ENCODE data around the gene SNX1.

The SNX1 gene

GRCh38 chr15:64095795-64096667, at the start of gene SNX1:
Gene SNX1, plus strand, starts transcription at chr15:64095982. Its CDS starts 32 bp downstream, at chr15:64096014.
- no peak for TF ChIP-seq CTCF (IDR thresholded peaks at IDR 0.05; ENCODE audit: low read length, missing control alignments)

GRCh38 chr15:64046421-64047153, 49.2 kb upstream of the SNX1 start, which contains the start of gene DAPK2:
Gene DAPK2, minus strand, starts transcription at chr15:64046485. Its CDS starts 6,224 bp downstream, at chr15:64040261.
- peak; percentile 49 for DNase-seq (ENCODE audit: low read depth)
- peak; percentile 36 for TF ChIP-seq CTCF (IDR thresholded peaks at IDR 0.05; ENCODE audit: low read length, missing control alignments)
- peak within 1 kb of the TSS; percentile 50 for H3K4me3 ChIP-seq (replicated peaks; ENCODE audit: low read depth, low read length)

More at GRCh38 chr15:64095795-64096667, at the start of gene SNX1:
- peak; percentile 96 for DNase-seq (ENCODE audit: low read depth)
- peak within 1 kb of the TSS; percentile 93 for H3K4me3 ChIP-seq (replicated peaks; ENCODE audit: low read depth, low read length)

GRCh38 chr15:64048781-64049460, 46.9 kb upstream of the SNX1 start:
- no peak for TF ChIP-seq CTCF (IDR thresholded peaks at IDR 0.05; ENCODE audit: low read length, missing control alignments)
- no peak overlapping the region for H3K4me3 ChIP-seq (replicated peaks; ENCODE audit: low read depth, low read length)
- no peak for DNase-seq (ENCODE audit: low read depth)

GRCh38 chr15:64050281-64051092, 45.3 kb upstream of the SNX1 start:
- H3K4me3 ChIP-seq (replicated peaks; ENCODE audit: low read depth, low read length), result no peak overlapping the region
- DNase-seq (ENCODE audit: low read depth), result no peak
- TF ChIP-seq CTCF (IDR thresholded peaks at IDR 0.05; ENCODE audit: low read length, missing control alignments), result no peak

GRCh38 chr15:64051093-64051402, 44.7 kb upstream of the SNX1 start:
- no peak for TF ChIP-seq CTCF (IDR thresholded peaks at IDR 0.05; ENCODE audit: low read length, missing control alignments)
- DNase-seq (ENCODE audit: low read depth), result no peak
- no peak overlapping the region for H3K4me3 ChIP-seq (replicated peaks; ENCODE audit: low read depth, low read length)

Data from fibroblast of pulmonary artery (primary cell).